Measurements from ENCODE around the gene VASP. TPM values are rescaled to one million over a fixed set of nuclear protein-coding genes. Genes with fewer than 3 reads are reported as not detected.
"Not testable (repeated sequence)": the region's sequence is repeated elsewhere in the genome, so short reads cannot be mapped to it uniquely, and the experiment has no call there.

Gene VASP
- total RNA-seq, 1 experiment from 2014 or later, result 43.5 TPM

GRCh38 chr19:45496349-45496953 is 10.8 kb upstream of the VASP start:
- DNase-seq (ENCODE audit: low spot score), result no peak

- DNase-seq (ENCODE audit: low spot score), result no peak
Measured at GRCh38 chr19:45497791-45498190, 9.5 kb upstream of the VASP start.

GRCh38 chr19:45498411-45499195 is 8.7 kb upstream of the VASP start, which contains the start of gene PPM1N:
Gene PPM1N (plus strand): TSS chr19:45498443. CDS start chr19:45498473, 30 bp downstream.
- DNase-seq (ENCODE audit: low spot score), result no peak

GRCh38 chr19:45499196-45500180 is 7.8 kb upstream of the VASP start:
- no peak for DNase-seq (ENCODE audit: low spot score)

- DNase-seq (ENCODE audit: low spot score), result no peak
Measured at GRCh38 chr19:45500918-45501729, 6.2 kb upstream of the VASP start.

- DNase-seq (ENCODE audit: low spot score), result no peak
Measured at GRCh38 chr19:45501730-45502014, 5.6 kb upstream of the VASP start.

GRCh38 chr19:45502111-45502510 is 5.2 kb upstream of the VASP start:
- DNase-seq (ENCODE audit: low spot score), result no peak

GRCh38 chr19:45503909-45504308 is 3.4 kb upstream of the VASP start:
- no peak for DNase-seq (ENCODE audit: low spot score)

- no peak for DNase-seq (ENCODE audit: low spot score)
Measured at GRCh38 chr19:45505151-45505995, 1.9 kb upstream of the VASP start.

- no peak for DNase-seq (ENCODE audit: low spot score)
Measured at GRCh38 chr19:45505996-45506245, 1.4 kb upstream of the VASP start.

- DNase-seq (ENCODE audit: low spot score), result peak; percentile 82
Measured at GRCh38 chr19:45506246-45506988, 862 bp upstream of the VASP start.

- DNase-seq (ENCODE audit: low spot score), result no peak
Measured at GRCh38 chr19:45507872-45508416, 665 bp downstream of the VASP start.

- no peak for DNase-seq (ENCODE audit: low spot score)
Measured at GRCh38 chr19:45508417-45508860, 1.2 kb downstream of the VASP start.

GRCh38 chr19:45508861-45509691 is 1.8 kb downstream of the VASP start:
- DNase-seq (ENCODE audit: low spot score), result peak; percentile 67

- no peak for DNase-seq (ENCODE audit: low spot score)
Measured at GRCh38 chr19:45509692-45510015, 2.4 kb downstream of the VASP start.

GRCh38 chr19:45510352-45510751 is 3.1 kb downstream of the VASP start:
- not testable (repeated sequence) for DNase-seq (ENCODE audit: low spot score)

- DNase-seq (ENCODE audit: low spot score), result no peak
Measured at GRCh38 chr19:45511074-45511473, 3.8 kb downstream of the VASP start.

- DNase-seq (ENCODE audit: low spot score), result no peak
Measured at GRCh38 chr19:45512881-45513483, 5.7 kb downstream of the VASP start.
